ENCODE measurements around the gene FLRT2.

FLRT2 gene

GRCh38 chr14:85596562-85596961 lies 66.6 kb downstream of the FLRT2 start:
- no peak for DNase-seq (ENCODE audit: low read depth in 2 of 2)

- DNase-seq (ENCODE audit: low read depth in 2 of 2) = no peak
These were observed 67.8 kb downstream of the FLRT2 start for GRCh38 chr14:85597701-85598100.

DNA sequence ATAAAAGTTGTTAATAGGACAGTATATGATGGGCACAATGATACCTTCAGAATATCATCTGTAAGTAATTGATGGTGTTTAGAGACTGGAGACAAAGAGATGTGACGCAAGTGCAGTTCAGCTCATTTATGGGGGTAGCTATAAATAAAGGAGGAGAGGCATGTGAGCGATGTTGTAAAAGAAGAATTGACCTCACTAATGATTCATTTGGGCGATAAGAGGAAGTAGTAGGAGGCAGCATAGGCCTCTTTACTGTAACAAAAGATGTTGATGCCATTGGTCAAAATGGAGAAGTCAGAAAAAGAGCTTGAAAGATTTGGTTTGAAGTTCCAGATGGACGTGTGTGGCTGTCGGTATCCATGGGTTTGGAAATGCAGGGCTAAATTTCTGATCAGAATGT lies 70.0 kb downstream of the FLRT2 start:
- DNase-seq (ENCODE audit: low read depth in 2 of 2) = no peak

DNA sequence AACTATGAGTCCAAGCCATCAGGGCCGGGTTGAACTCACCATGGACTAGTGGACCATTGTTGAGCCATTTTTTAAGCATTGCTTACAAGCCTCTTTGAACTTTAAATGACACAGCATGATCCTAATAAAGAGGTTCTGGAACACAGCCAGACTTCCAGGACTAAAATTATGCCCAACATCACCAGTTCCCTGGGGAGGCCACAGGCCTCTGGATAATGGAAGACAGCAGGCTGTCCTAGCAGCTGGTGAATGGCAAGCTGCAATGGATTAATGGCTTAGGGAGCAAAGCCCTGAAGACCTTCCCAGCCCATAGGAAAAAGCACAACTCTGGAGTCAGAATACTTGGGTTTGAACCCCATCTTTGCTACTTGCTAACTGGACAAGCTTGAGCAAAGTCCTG lies 71.3 kb downstream of the FLRT2 start:
- DNase-seq (ENCODE audit: low read depth in 2 of 2) = no peak

DNA sequence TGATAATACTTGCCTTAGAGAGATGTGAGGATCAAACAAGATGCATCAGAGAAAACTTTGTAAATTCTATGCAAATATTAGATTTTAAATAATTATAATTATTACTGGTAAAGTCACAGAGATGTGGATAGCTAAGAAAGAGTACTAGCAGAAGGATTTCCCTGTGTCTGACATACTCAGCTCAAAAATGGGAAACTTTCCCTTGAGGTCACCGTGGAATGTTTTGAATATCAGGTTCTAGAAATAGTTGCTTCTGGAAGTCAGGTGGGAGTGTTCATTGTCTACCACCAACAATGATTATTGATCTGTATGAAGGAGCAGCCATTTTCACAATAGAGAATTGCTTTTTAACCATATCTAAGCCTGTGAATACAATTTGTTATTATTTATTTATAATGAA lies 71.7 kb downstream of the FLRT2 start:
- DNase-seq (ENCODE audit: low read depth in 2 of 2) = no peak

GRCh38 chr14:85602345-85602744 lies 72.4 kb downstream of the FLRT2 start:
- no peak for DNase-seq (ENCODE audit: low read depth in 2 of 2)

DNA sequence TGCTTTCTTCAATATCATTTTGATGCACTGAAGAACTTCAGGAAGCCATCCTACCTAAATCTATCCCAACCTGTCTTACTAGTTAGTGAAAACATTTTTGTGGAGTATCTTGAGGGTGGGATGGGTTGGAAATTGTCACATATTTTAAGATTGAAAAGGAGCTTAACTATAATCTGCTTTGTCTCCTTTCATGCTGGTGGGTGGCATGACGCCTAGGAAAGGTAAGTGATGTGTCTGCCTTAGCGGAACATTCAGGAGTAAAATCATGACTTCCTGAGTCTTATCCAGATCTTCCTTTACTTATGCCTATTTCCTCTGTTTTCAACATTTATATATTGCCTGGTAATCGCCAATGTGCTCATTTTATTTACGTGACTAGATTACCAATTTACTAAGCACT lies 74.1 kb downstream of the FLRT2 start:
- no peak for DNase-seq (ENCODE audit: low read depth in 2 of 2)

DNA sequence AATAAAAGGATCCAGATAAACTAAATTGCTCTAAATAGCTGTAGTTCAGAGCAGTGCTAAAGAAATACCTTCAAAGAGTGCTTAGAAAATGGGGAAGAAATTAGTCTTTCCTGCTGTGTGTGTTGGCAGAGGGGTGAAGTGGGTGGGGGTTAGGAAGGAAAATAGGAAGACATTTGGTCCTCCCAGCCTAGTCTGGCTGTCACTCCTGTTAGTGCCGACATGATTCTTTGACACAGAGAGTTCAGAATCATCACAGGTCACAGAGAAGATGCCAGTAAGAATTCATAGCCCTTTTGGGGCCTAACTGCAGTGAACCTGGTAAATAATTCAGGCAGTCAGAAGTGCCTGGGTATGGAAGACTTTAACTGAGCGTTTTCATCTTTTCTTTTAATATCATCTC lies 74.8 kb downstream of the FLRT2 start:
- DNase-seq (ENCODE audit: low read depth in 2 of 2) = no peak

GRCh38 chr14:85607651-85608081 lies 77.7 kb downstream of the FLRT2 start:
- no peak for DNase-seq (ENCODE audit: low read depth in 2 of 2)

GRCh38 chr14:85613496-85613895 lies 83.6 kb downstream of the FLRT2 start:
- DNase-seq (ENCODE audit: low read depth in 2 of 2) = no peak

DNA sequence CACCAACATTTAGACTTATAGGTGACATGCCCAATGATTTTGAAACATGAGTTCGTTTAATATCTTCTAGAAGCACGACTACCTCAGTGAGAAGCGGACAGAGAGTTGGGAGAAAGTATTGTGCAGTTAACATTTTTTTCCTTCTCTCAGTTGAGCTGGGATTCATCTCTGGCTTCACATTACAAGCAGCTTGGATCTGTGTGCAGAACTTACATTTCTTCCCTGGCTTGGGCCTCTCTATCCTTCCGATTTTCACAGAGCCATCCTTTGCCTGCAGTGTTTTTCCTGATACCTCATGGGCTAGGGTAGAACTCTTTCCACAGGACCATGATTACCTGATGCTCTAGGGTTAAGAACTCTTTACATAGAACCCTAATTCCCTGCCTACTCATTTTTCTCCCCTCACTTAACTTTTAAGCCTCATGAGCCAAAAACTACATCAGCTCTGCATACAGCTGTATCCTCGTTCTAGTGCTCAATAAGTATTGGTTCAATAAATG lies 86.5 kb downstream of the FLRT2 start:
- DNase-seq (ENCODE audit: low read depth in 2 of 2) = no peak

- no peak for DNase-seq (ENCODE audit: low read depth in 2 of 2)
These were observed 86.9 kb downstream of the FLRT2 start for GRCh38 chr14:85616886-85617285.

DNA sequence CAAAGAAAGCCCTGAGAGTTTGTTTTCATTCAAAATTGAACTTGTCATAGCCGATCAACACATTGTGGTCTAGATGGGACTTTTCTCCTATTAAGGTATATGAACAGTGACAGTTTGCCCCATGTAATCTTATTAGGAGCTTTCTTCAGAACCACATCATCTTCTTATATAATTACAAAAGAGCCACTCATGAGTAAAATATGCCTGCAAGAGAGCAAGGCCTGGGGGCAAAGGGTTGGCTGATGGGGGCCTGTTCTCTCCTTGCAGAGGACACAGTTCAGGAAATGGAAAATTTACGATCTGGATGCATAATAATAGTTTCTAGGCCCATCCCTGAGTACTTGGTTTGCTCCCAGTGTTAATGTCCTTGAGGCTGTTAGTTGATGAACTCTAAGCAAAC lies 87.8 kb downstream of the FLRT2 start:
- DNase-seq (ENCODE audit: low read depth in 2 of 2) = no peak

GRCh38 chr14:85618390-85618789 lies 88.4 kb downstream of the FLRT2 start:
- DNase-seq (ENCODE audit: low read depth in 2 of 2) = no peak

- DNase-seq (ENCODE audit: low read depth in 2 of 2) = no peak
These were observed 89.0 kb downstream of the FLRT2 start for GRCh38 chr14:85618978-85619377.

- no peak for DNase-seq (ENCODE audit: low read depth in 2 of 2)
These were observed 89.9 kb downstream of the FLRT2 start for GRCh38 chr14:85619851-85620250.

GRCh38 chr14:85620947-85621346 lies 91.0 kb downstream of the FLRT2 start:
- DNase-seq (ENCODE audit: low read depth in 2 of 2) = no peak

- no peak for DNase-seq (ENCODE audit: low read depth in 2 of 2)
These were observed 92.2 kb downstream of the FLRT2 start for GRCh38 chr14:85622106-85622505.

DNA sequence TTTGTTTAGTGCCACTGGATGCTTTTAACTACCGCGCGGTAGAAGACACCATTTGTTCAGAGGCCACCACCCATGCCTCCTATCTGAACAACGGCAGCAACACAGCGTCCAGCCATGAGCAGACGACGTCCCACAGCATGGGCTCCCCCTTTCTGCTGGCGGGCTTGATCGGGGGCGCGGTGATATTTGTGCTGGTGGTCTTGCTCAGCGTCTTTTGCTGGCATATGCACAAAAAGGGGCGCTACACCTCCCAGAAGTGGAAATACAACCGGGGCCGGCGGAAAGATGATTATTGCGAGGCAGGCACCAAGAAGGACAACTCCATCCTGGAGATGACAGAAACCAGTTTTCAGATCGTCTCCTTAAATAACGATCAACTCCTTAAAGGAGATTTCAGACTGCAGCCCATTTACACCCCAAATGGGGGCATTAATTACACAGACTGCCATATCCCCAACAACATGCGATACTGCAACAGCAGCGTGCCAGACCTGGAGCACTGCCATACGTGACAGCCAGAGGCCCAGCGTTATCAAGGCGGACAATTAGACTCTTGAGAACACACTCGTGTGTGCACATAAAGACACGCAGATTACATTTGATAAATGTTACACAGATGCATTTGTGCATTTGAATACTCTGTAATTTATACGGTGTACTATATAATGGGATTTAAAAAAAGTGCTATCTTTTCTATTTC lies 93.2 kb downstream of the FLRT2 start:
- DNase-seq (ENCODE audit: low read depth in 2 of 2) = no peak

GRCh38 chr14:85625925-85626585 lies 96.1 kb downstream of the FLRT2 start:
- DNase-seq (ENCODE audit: low read depth in 2 of 2) = no peak

GRCh38 chr14:85634205-85634604 lies 104.3 kb downstream of the FLRT2 start:
- DNase-seq (ENCODE audit: low read depth in 2 of 2) = no peak

- no peak for DNase-seq (ENCODE audit: low read depth in 2 of 2)
These were observed 114.3 kb downstream of the FLRT2 start for GRCh38 chr14:85644211-85644610.

DNA sequence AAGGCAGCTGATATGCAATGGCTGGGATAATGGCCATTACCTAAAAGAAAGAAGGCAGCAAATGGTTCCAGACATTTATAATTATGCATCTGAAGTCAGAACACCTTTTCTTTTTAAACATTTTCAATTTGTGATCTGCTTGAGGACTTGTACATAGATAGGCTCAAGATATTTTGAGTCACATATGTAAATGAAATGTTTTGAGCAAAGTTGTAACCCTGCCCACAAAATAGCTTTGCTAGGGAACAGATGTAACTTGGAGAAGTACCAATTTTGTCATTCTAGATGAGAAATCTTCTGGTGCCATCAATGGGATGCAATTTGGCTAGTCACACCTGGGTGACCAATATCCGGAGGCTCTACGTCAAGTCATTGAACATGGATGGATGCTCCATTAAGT lies 123.1 kb downstream of the FLRT2 start:
- DNase-seq (ENCODE audit: low read depth in 2 of 2) = no peak
